SK-N-SH (cell line): ENCODE data around the gene PIP5K1C. TPM values are rescaled to one million over a fixed set of nuclear protein-coding genes. Genes with fewer than 3 reads are reported as not detected.

ENCODE experiments used
- CTCF ChIA-PET: fragments of 300-600, 350-600 bp; formaldehyde crosslinking; extraction: SDS; loops from one replicate; lab custom pipeline; 2021; lab: Yijun Ruan, JAX
- POLR2A ChIA-PET: fragments of 350-600 bp; sonication (Branson Sonifier 250); formaldehyde crosslinking; extraction: SDS; loops from one replicate; lab custom pipeline; 2020; ENCODE audit warnings: antibody characterized with exemption, inconsistent platforms; lab: Yijun Ruan, JAX
- DNase-seq: peaks from one replicate; pipeline ENCODE4 v3.0.0; 2012
- H2AFZ ChIP-seq: fragments of 200-600 bp; sonication (generic); 2 replicates; pipeline ENCODE4 v1.8.1; 2016; ENCODE audit warnings: antibody characterized with exemption, mild to moderate bottlenecking, low read depth
- H3F3A ChIP-seq: fragments of 200-600 bp; sonication (generic); replicated peaks from 2 replicates; pipeline ENCODE3; 2016; ENCODE audit warnings: antibody characterized with exemption, mild to moderate bottlenecking; ENCODE audit not compliant: insufficient read depth
- H3K27ac ChIP-seq, 2 experiments: fragments of 200-500 bp in 1 of 2; fragments of 200-600 bp in 1 of 2; sonication (Bioruptor generic) in 1 of 2; sonication (generic), shearing (Covaris generic) in 1 of 2; 2 replicates each; pipeline versions ENCODE4 v1.5.1 to v1.6.1; 2014 to 2016; ENCODE audit warnings: low read depth in 2 of 2, inconsistent platforms in 1 of 2, low read length in 1 of 2, mild to moderate bottlenecking in 1 of 2, mixed read lengths in 1 of 2
- H3K27me3 ChIP-seq: fragments of 200-600 bp; sonication (generic), shearing (Covaris generic); 2 replicates; pipeline ENCODE4 v1.6.1; 2016; ENCODE audit warnings: mixed run types; ENCODE audit not compliant: insufficient read depth
- H3K36me3 ChIP-seq, 2 experiments: fragments of 200-500 bp in 1 of 2; fragments of 200-600 bp in 1 of 2; sonication (Bioruptor generic) in 1 of 2; sonication (generic) in 1 of 2; replicated peaks in 1 of 2; 2 replicates each; pipeline versions ENCODE3 to v1.5.1; 2014 to 2016; ENCODE audit warnings: low read length in 1 of 2, mild to moderate bottlenecking in 1 of 2; ENCODE audit not compliant: insufficient read depth in 2 of 2, control insufficient read depth in 1 of 2
- H3K4me1 ChIP-seq, 2 experiments: fragments of 200-500 bp in 1 of 2; fragments of 200-600 bp in 1 of 2; sonication (Bioruptor generic) in 1 of 2; sonication (generic), shearing (Covaris generic) in 1 of 2; 2 replicates each; pipeline versions ENCODE4 v1.5.1 to v1.6.1; 2014 to 2016; ENCODE audit warnings: low read depth in 1 of 2, low read length in 1 of 2, mixed run types in 1 of 2; ENCODE audit not compliant: insufficient read depth in 2 of 2, control insufficient read depth in 1 of 2
- H3K4me2 ChIP-seq: fragments of 200-600 bp; sonication (generic), shearing (Covaris generic); 2 replicates; pipeline ENCODE4 v1.6.1; 2017; ENCODE audit warnings: mixed run types
- H3K4me3 ChIP-seq, 2 experiments: fragments of 200-500 bp in 1 of 2; fragments of 200-600 bp in 1 of 2; sonication (Bioruptor generic) in 1 of 2; sonication (generic), shearing (Covaris generic) in 1 of 2; 2 replicates each; pipeline versions ENCODE4 v1.5.1 to v1.8.1; 2014 to 2016; ENCODE audit warnings: low read depth in 2 of 2, inconsistent platforms in 1 of 2, low read length in 1 of 2, mild to moderate bottlenecking in 1 of 2, mixed read lengths in 1 of 2, moderate library complexity in 1 of 2
- H3K79me2 ChIP-seq: fragments of 200-600 bp; sonication (generic); 2 replicates; pipeline ENCODE4 v1.8.1; 2017; ENCODE audit warnings: mild to moderate bottlenecking; ENCODE audit not compliant: insufficient read depth
- H3K9ac ChIP-seq: fragments of 200-600 bp; sonication (generic); 2 replicates; pipeline ENCODE4 v1.6.1; 2017; ENCODE audit warnings: mixed run types
- H3K9me2 ChIP-seq: fragments of 200-600 bp; sonication (generic); 2 replicates; pipeline ENCODE4 v1.6.1; 2017; ENCODE audit warnings: mixed run types
- H3K9me3 ChIP-seq: fragments of 200-600 bp; sonication (generic); 2 replicates; pipeline ENCODE4 v1.6.1; 2017; ENCODE audit warnings: mixed run types, mild to moderate bottlenecking, moderate library complexity
- H4K20me1 ChIP-seq: fragments of 200-600 bp; sonication (generic); 2 replicates; pipeline ENCODE4 v1.6.1; 2017; ENCODE audit warnings: mild to moderate bottlenecking, mixed run types; ENCODE audit not compliant: insufficient read depth
- CHD2 ChIP-seq: fragments of 150-350 bp; IDR thresholded peaks from 2 replicates; pipeline ENCODE4 v1.6.1; 2018; ENCODE audit warnings: low read length; ENCODE audit not compliant: partially characterized antibody
- ELF1 ChIP-seq: IDR thresholded peaks from 2 replicates; pipeline ENCODE4 v1.4.0; 2012
- FOXM1 ChIP-seq: IDR thresholded peaks from 2 replicates; pipeline ENCODE4 v1.4.0; 2012; ENCODE audit warnings: low read depth, mild to moderate bottlenecking
- GATA2 ChIP-seq: sonication (generic); formaldehyde crosslinking; IDR thresholded peaks from 2 replicates; pipeline ENCODE4 v1.5.0; 2020; ENCODE audit warnings: mild to moderate bottlenecking, missing genetic modification reagents
- JUND ChIP-seq: IDR thresholded peaks from 2 replicates; pipeline ENCODE4 v1.4.0; 2012
- MXI1 ChIP-seq: IDR thresholded peaks from 2 replicates; pipeline ENCODE4 v1.6.1; 2012; ENCODE audit warnings: mild to moderate bottlenecking, low read depth, low read length, improper control_type of control experiment
- NFIC ChIP-seq: IDR thresholded peaks from 2 replicates; pipeline ENCODE4 v1.4.0; 2012; ENCODE audit warnings: borderline replicate concordance
- NRF1 ChIP-seq: IDR thresholded peaks from 2 replicates; pipeline ENCODE4 v1.6.1; 2012; ENCODE audit warnings: low read depth, mild to moderate bottlenecking, low read length
- POLR2AphosphoS5 ChIP-seq: IDR thresholded peaks from 2 replicates; pipeline ENCODE4 v1.6.1; 2012; ENCODE audit warnings: low read depth, low read length
- RAD21 ChIP-seq: IDR thresholded peaks from 2 replicates; pipeline ENCODE4 v1.6.1; 2012; ENCODE audit warnings: mild to moderate bottlenecking, low read length
- RFX5 ChIP-seq: IDR thresholded peaks from 2 replicates; pipeline ENCODE4 v1.6.1; 2012; ENCODE audit warnings: mild to moderate bottlenecking, improper control_type of control experiment, low read length
- SIN3A ChIP-seq: IDR thresholded peaks from 2 replicates; pipeline ENCODE4 v1.6.1; 2012; ENCODE audit warnings: low read depth, mild to moderate bottlenecking, low read length, moderate library complexity, borderline replicate concordance
- TAF1 ChIP-seq: IDR thresholded peaks from 2 replicates; pipeline ENCODE4 v1.6.1; 2012; ENCODE audit warnings: low read depth, mild to moderate bottlenecking, low read length, moderate library complexity, borderline replicate concordance
- TCF12 ChIP-seq: IDR thresholded peaks from 2 replicates; pipeline ENCODE4 v1.4.0; 2012
- TEAD4 ChIP-seq: IDR thresholded peaks from 2 replicates; pipeline ENCODE4 v1.4.0; 2012; ENCODE audit warnings: mild to moderate bottlenecking, borderline replicate concordance; ENCODE audit not compliant: insufficient read depth
- YY1 ChIP-seq: IDR thresholded peaks from 2 replicates; pipeline ENCODE4 v1.4.0; 2012; ENCODE audit warnings: low read depth, mild to moderate bottlenecking
- WGBS: methylation state at CpG from one replicate; pipeline ENCODE4 v1.1.6; 2017; ENCODE audit warnings: low lambda C conversion rate; 5-methylcytosine and 5-hydroxymethylcytosine counted together
- polyA plus RNA-seq, 3 experiments: library from polyadenylated mRNA; depleted of rRNA; stranded (reverse); fragments of >200 nt; gene quantifications; 2 replicates each; pipeline ENCODE4 v1.2.3, GENCODE V29; 2012
- TF ChIP-seq, protein P1 (sequence below): IDR thresholded peaks from 2 replicates; pipeline ENCODE4 v1.4.0; 2012; ENCODE audit warnings: low read depth
- TF ChIP-seq, protein P2 (sequence below): IDR thresholded peaks from 2 replicates; pipeline ENCODE4 v1.4.0; 2012; ENCODE audit warnings: low read depth, borderline replicate concordance
- TF ChIP-seq, protein P3 (sequence below): IDR thresholded peaks from 2 replicates; pipeline ENCODE4; 2012

The PIP5K1C gene
- polyA plus RNA-seq, 1 of the 3 experiments (the other 2 are of a cell fraction), result 12.3 TPM

DNA sequence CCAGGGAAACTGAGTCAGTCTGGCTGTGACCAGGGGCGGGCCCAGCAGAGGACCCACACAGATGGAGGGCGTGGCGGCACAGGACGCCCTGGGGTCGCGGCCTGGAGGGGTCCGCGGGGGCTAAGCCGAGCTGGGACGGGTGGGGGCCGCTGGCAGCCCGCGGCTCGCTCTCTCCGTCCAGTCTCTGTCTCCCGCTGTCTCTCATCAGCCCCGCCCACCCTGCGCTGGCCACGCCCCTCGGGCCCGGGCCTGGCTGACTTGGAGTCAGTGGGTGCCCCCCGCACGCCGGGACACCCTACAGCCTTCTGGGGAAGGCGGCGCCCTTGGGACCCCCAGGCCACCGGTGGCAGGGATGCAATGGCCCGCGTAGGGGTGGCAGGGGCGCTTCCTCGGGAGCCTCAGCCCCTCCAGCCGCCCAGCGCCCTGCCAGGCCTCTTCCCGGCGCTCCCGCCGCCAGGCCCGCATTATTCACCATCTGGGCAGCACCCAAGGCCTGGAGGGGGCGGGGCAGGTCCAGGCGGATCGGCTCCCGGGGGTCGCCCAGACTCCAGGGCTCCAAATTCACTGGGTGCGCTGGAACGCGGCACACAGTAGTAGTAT is 93.5 kb downstream of the PIP5K1C start, which contains the start of gene TBXA2R:
Gene TBXA2R (minus strand): TSS at position 186 of the 600 bp plus-strand sequence. CDS start 6,241 bp downstream, outside the sequence.
- H3K9me3 ChIP-seq, result no peaks in the 10 kb centered on the region
- no peaks in the 10 kb centered on the region for H3K9me2 ChIP-seq
- H3K4me3 ChIP-seq, result peak within 1 kb of the TSS; percentile 52 to 73
- no peaks in the 10 kb centered on the region for H3K27me3 ChIP-seq
- peak within 1 kb of the TSS; percentile 33 to 36; a peak in 3 of 4 replicates for H3K27ac ChIP-seq
- H4K20me1 ChIP-seq, result no peaks in the 10 kb centered on the region
- peaks cover 0 to 12% of the 10 kb centered on the region in 2 experiments for H3K36me3 ChIP-seq
- 9% methylated on average over 16 of the region's 46 CpGs for WGBS
- H3K79me2 ChIP-seq, result no peaks in the 10 kb centered on the region
- peak within 1 kb of the TSS; percentile 99 for H3K4me2 ChIP-seq
- DNase-seq, result peak; percentile 96
- POLR2A ChIA-PET, result no interaction called here
- CTCF ChIA-PET, result interaction anchor here (0.6 to 1.1 kb wide), 3 partner anchors 22 to 335 kb away, joined by 3 to 5 read pairs (median 3); partner anchors contain the start of gene GIPC3
- TF ChIP-seq MXI1, result peak; percentile 21; the same call in 1 of the 2 replicates
- TF ChIP-seq, protein P1, sequence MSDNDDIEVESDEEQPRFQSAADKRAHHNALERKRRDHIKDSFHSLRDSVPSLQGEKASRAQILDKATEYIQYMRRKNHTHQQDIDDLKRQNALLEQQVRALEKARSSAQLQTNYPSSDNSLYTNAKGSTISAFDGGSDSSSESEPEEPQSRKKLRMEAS, result no peak
- TF ChIP-seq, all 33 proteins: peak for 1
- Histone ChIP-seq H2AFZ (peak within 1 kb of the TSS; percentile 82; the same call in 1 of the 2 replicates), H3K9ac (peak within 1 kb of the TSS; percentile 73), H3K4me1 (peaks cover 8 to 14% of the 10 kb centered on the region in 2 experiments; a peak in 1 of 4 replicates), H3F3A (no peaks in the 10 kb centered on the region)

DNA sequence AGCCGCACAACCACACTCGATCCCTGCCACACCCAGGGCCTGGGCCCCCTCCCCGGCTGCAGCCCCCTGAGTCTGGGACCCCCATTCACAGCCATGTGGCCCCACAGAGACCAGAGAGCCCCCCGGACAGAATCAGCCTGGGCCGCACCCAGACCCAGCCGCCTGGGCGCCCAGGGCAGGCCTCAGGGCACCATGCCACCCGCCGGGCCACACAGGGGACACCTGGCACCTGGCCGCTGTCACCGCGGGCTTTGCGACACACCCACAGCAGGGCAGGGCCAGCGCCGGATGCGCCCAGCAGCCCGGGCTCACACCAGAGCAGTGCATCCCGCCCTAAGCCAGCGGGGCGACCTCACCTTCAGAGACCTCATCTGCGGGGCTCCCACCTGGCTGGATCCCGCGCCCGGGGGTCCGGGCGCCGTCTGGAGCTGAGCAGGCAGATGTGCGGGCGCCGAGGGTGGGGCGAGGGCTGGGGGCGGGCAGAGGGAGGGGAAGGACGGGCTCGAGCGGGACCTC is 94.0 kb downstream of the PIP5K1C start:
- Histone ChIP-seq H3K9me2 (no peaks in the 10 kb centered on the region), H3K27ac (peak overlapping the region in 1 of 2 experiments; percentile 36; a peak in 1 of 4 replicates), H3K9ac (peak overlapping the region; percentile 73), H3K4me2 (peak overlapping the region; percentile 99), H3K4me1 (peaks cover 8 to 14% of the 10 kb centered on the region in 2 experiments; a peak in 1 of 4 replicates), H3K79me2 (no peaks in the 10 kb centered on the region), H3F3A (no peaks in the 10 kb centered on the region), H2AFZ (peak overlapping the region; percentile 82; the same call in 1 of the 2 replicates), H3K27me3 (no peaks in the 10 kb centered on the region), H4K20me1 (no peaks in the 10 kb centered on the region), H3K9me3 (no peaks in the 10 kb centered on the region), H3K36me3 (peaks cover 0 to 6% of the 10 kb centered on the region in 2 experiments), H3K4me3 (peak overlapping the region; percentile 52 to 73)
- CTCF ChIA-PET, result interaction anchor here (1.0 kb wide), 1 partner anchor 61 kb away, joined by 3 read pairs; no protein-coding TSS in a partner anchor
- WGBS, result 0% methylated on average over 6 of the region's 35 CpGs
- TF ChIP-seq MXI1, result no peak
- TF ChIP-seq, protein P2, sequence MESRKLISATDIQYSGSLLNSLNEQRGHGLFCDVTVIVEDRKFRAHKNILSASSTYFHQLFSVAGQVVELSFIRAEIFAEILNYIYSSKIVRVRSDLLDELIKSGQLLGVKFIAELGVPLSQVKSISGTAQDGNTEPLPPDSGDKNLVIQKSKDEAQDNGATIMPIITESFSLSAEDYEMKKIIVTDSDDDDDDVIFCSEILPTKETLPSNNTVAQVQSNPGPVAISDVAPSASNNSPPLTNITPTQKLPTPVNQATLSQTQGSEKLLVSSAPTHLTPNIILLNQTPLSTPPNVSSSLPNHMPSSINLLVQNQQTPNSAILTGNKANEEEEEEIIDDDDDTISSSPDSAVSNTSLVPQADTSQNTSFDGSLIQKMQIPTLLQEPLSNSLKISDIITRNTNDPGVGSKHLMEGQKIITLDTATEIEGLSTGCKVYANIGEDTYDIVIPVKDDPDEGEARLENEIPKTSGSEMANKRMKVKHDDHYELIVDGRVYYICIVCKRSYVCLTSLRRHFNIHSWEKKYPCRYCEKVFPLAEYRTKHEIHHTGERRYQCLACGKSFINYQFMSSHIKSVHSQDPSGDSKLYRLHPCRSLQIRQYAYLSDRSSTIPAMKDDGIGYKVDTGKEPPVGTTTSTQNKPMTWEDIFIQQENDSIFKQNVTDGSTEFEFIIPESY, result no peak
- no peak for TF ChIP-seq JUND
- TF ChIP-seq, protein P1, result no peak
- TF ChIP-seq NRF1, result no peak
- no peak for TF ChIP-seq TAF1
- no peak for TF ChIP-seq TEAD4
- TF ChIP-seq POLR2AphosphoS5, result no peak
- no peak for TF ChIP-seq FOXM1
- TF ChIP-seq, protein P3, sequence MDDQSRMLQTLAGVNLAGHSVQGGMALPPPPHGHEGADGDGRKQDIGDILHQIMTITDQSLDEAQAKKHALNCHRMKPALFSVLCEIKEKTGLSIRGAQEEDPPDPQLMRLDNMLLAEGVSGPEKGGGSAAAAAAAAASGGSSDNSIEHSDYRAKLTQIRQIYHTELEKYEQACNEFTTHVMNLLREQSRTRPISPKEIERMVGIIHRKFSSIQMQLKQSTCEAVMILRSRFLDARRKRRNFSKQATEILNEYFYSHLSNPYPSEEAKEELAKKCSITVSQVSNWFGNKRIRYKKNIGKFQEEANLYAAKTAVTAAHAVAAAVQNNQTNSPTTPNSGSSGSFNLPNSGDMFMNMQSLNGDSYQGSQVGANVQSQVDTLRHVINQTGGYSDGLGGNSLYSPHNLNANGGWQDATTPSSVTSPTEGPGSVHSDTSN, result no peak
- no peak for TF ChIP-seq RFX5
- TF ChIP-seq SIN3A, result no peak
- no peak for TF ChIP-seq ELF1
- TF ChIP-seq CHD2, result no peak
- TF ChIP-seq NFIC, result no peak
- TF ChIP-seq YY1, result no peak
- TF ChIP-seq GATA2, result no peak
- no peak for TF ChIP-seq TCF12
- no peak for TF ChIP-seq RAD21
- POLR2A ChIA-PET, result no interaction called here
- DNase-seq, result peak; percentile 78
